ENCODE results near the gene ABCD2.

- TF ChIP-seq CTCF (conservative IDR thresholded peaks at IDR 0.05 in 1 of 2, IDR thresholded peaks at IDR 0.05 in 1 of 2; ENCODE audit: low read depth in 1 of 2, low read length in 2 of 2) (no peak), EZH2 (IDR thresholded peaks at IDR 0.05; ENCODE audit: low read length, missing control alignments) (no peak)
Observed at GRCh38 chr12:39638178-39638577, 18.6 kb upstream of the ABCD2 start.

Data from fibroblast of lung (primary cell).